ENCODE data around the gene NT5M.
A peak's percentile ranks its signal among the peaks of the same experiment; 100 is the strongest.

NT5M gene

DNA sequence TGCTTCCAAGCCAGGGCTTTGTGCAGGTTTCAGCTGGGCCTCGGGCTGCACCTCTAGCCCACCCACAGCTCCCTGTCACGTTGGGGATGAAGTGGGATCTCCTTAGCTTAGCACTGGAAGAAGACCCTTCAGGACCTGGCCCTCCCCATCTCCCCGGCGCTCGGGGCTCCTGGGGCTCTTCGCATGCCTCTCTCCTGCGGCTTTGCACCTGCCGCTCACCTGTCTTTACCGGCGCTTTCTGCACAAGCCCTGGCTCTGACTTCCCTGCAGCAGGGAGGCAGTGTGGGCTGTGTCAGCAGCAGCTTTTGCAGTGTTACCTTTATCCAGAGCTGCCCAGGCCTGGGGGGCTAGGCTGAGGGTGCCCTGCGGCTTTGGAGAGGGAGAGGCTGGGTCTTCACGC is 52.3 kb downstream of the NT5M start:
- no peak for DNase-seq (ENCODE audit: low read depth)

- peak; percentile 27 for DNase-seq (ENCODE audit: low read depth)
These were observed 53.2 kb downstream of the NT5M start for GRCh38 chr17:17356149-17356930.

DNA sequence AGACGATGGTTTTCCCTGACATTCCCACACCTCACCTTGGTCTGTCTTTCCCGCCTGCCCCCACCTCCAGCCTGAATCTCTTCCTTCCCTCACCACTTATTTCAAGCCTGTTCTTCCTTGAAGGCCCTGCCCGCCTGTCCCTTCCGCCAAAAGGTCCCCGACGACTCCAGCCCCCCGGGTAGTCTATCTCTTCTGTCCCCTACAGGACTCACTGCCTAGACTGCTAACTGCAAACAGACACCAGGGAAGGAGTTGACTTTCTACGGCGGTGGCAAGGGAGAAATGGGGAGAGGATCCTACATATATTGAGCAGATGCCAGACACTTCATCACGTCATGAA is 53.7 kb downstream of the NT5M start:
- no peak for DNase-seq (ENCODE audit: low read depth)

DNA sequence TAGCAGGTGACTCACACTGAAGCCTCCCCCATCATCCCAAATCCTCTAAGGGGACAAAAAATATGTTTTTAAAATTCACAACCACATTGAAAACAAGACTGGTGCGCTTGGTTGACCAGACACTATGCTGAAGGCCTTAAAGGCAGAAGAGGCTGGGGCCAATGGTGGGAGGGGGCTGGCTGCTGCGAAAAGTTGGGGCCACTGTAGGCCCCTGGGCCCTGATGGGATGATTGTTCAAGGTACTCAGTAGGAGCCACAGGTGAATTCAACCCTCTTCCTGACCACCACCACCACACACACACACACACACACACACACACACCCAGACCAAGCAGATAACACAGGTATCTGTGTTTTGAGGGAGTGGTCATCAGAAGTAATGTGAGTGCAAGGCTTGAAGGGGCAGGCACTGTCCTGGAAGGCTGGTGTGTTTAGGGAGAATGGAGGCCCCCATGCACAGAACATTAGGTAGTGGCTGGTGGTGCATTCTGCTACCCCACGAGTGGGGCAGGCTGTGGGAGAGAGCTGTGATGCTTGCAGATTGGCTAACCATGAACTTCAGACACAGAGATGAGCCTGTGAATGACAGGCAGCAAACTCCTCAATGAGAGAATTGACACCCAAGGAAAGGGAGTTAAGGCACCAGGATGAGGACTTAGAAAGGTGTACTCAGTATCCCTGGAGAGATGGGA is 55.0 kb downstream of the NT5M start:
- no peak for DNase-seq (ENCODE audit: low read depth)

- DNase-seq (ENCODE audit: low read depth) = no peak
These were observed 55.7 kb downstream of the NT5M start for GRCh38 chr17:17358866-17359265.

GRCh38 chr17:17359271-17359670 is 56.1 kb downstream of the NT5M start:
- DNase-seq (ENCODE audit: low read depth) = no peak

GRCh38 chr17:17360087-17360730 is 57.0 kb downstream of the NT5M start:
- DNase-seq (ENCODE audit: low read depth) = no peak

GRCh38 chr17:17361543-17361866 is 58.3 kb downstream of the NT5M start:
- DNase-seq (ENCODE audit: low read depth) = no peak

DNA sequence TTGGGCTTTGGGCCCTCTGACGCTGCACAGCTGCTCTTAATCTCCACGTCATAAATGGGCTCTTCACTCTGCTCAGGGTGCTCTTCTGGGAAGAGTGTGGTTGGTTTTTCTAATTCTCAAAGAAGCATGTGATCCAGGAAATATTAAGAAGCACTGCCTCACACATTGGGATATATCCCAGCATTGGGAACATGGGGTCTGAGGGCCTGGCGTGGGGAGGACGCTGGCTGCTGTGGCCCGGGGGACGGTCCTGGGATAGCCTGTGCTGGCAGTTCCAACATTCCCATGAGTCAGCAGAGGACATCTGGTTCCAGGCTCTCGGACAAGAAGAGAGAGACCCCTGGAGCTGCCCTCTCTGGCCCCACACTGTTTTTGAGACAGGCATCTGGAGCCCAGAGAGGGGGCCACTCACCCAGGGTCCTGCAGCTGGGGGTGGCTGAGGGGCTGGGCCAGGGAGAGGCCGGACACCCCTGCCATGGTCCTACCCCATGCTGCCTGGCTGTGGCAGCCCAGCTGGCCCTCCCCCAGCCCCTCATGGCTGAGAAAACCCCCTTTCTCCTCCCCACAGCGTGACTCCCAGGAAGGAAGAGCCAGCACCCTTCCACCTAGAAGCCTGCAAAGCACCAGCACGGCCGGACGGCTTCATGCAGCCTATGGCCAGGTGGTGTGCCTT is 58.8 kb downstream of the NT5M start:
- DNase-seq (ENCODE audit: low read depth) = no peak

DNA sequence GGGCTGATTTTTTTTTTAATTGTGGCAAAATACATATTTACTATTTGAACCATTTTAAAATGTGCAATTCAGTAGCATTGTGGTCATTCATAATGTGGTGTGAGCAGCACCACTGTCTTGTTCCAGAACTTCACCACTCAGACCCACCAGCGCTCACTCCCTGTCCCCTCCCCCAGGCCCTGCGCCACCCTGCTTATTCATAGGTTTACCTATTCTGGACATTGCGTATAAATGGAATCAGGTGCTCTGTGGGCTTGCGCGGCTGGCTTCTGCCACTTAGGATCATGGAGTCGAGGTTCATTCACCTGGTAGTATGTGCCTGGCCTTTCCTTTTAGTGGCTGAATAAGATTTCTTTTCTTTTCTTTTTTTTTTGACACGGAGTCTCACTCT is 59.4 kb downstream of the NT5M start:
- DNase-seq (ENCODE audit: low read depth) = no peak

GRCh38 chr17:17363638-17364337 is 60.6 kb downstream of the NT5M start:
- DNase-seq (ENCODE audit: low read depth) = no peak

DNA sequence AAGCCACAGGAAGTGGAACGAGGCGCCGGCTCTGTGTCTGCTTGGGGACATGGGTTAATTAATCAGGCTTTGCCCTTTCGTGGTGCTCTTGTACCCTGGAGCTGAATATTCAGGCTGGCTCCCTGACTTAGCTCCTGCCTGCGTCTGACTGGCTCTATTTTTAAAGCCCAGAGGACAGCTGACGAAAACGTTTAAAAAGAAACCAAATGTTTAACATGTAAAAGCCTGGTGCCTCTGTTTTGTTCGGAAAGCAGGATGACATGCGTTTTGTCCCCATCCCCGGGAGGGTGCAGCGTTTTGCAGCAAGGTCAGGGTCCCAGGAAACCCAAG is 61.1 kb downstream of the NT5M start:
- DNase-seq (ENCODE audit: low read depth) = no peak

DNA sequence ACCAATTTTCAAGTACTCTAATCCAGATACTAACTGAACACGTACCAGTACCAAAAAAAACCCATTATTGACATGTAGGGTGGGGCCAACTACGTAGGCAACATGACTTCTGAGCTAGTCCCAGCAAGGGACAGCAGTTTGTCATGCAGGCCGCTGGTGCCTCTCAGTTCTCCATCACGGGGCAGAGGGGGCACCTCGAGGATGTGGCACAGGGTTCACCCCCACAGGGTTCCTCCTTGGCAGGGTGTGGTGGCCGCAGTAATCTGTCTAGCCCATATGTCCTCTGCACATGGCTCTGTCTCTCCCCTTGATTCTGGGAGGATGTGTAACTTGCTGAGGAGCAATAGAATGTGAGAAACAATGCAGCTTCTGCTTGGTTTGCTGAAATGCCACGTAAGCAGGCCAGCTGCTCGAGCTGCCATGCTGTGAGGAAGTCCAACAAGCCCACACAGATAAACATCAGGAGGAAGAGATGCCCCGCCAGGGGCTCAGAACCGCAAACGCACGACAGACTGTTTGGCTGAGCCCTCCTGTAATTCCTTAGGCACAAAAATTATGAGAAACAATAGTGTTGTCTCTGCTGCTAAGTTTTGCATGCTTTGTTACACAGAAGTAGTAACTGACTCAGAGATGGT is 62.4 kb downstream of the NT5M start:
- no peak for DNase-seq (ENCODE audit: low read depth)

- DNase-seq (ENCODE audit: low read depth) = no peak
These were observed 63.1 kb downstream of the NT5M start for GRCh38 chr17:17366235-17366634.

DNA sequence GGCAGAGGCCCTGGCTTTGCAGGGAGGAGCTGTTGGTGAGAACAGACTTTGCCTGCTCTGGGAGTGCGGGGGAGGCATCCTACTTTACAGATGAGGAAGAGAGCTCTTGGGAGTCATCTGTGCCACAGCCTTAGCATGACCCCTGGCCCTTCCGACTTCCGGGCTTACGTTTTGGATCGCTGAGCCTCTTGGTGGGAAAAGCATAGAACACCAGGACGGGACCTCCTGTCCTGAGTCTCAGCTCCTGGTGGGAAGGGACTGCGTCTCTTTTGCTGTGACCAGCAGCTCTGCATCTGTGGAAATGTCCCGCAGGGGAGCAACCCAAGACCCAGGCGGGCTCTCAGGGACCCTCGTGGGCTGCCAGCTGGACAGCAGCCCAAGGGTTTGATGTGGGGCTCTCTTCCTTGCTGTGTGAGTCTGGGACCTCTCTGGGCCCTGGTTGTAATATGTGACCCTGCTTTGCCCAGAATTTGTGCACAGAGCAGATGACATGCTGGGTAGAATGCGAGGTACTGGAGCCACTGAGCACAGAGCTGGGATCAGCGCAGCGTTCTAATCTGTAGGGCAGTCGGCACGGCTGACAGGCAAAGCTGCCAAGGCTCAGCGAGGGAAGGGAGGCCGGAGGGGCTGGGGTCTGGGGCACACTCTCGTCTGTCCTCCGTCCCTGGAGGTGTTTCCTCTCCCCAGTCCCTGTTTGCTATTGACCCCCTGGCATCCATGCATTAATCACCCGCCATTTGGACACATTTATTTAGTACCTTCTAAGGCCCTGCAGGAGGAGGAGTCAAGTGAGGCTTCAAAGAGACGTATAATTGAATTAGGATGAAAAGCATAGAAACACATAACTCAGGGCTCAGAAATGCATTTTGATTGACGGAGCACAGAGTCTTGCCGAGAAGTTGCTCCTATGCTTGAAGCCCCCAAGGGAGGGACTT is 64.0 kb downstream of the NT5M start:
- no peak for DNase-seq (ENCODE audit: low read depth)

DNA sequence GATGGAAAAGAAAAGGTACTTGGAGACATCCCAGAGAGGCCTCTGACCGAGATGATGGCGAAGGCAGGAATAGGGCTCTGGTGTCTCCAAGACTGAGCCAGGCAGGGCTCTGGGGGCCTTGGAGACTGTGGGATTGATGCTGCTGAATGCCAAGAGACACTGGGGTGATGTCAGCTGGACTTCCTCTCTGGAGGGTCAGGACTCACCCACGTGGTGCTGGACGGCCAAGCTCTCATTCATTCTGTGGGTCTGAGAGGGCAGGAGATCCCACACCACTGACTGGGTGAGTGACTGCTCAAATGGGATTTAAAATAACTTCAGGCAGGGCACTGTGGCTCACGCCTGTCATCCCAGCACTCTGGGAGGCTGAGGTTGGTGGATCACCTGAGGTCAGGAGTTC is 64.8 kb downstream of the NT5M start:
- DNase-seq (ENCODE audit: low read depth) = no peak

DNA sequence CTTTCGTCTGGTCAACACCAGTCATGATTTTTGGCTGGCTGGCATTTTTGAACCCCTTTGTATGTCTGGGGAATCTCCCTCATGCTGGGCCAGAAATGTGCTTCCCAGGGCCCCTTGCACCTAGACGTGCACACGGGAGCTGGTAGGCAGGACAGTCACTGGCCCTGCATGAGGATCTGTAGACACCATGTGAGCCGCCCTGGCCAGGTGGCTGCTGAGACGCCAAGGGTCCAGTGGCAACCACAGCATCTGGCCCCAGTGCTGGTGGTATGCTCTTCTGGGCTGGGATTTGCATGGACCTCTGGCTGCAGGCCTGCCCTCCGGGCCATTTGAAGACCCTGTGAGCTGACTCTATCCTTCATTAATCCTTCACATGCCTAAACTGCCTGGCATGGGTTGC is 67.5 kb downstream of the NT5M start:
- no peak for DNase-seq (ENCODE audit: low read depth)

GRCh38 chr17:17372856-17373520 is 69.8 kb downstream of the NT5M start:
- no peak for DNase-seq (ENCODE audit: low read depth)

GRCh38 chr17:17375841-17376240 is 72.7 kb downstream of the NT5M start:
- no peak for DNase-seq (ENCODE audit: low read depth)

DNA sequence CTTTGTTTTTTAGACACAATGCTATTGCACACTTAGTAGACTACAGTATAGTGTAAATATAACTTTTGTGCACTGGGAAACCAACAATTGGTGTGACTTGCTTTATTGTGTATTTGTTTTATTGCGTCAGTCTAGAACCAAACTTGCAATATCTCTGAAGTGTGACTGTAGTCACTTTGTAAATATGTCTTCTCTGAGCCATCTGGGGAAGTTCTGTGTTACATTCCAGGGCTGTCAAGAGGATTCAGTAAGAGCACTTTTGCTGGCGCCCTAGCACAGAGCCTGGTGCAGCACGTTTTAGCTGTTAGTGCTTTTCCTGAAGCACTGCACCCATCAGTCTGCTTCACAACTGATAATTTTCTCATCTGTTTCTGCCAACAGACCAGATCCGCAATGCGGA is 73.2 kb downstream of the NT5M start:
- DNase-seq (ENCODE audit: low read depth) = no peak

Measured in stimulated activated CD8-positive, alpha-beta memory T cell treated with anti-CD3 and anti-CD28 coated beads, Interleukin-12 subunit alpha, Interleukin-12 subunit beta, amount 100 ng/mL, for 4 hours (primary cell).